Activated CD4-positive, alpha-beta T cell treated with anti-CD3 and anti-CD28 coated beads, Interleukin-2, amount 50 U/mL, for 48 hours (primary cell): ENCODE results near the gene PFKFB4.
"Not testable (repeated sequence)": the region's sequence is repeated elsewhere in the genome, so short reads cannot be mapped to it uniquely, and the experiment has no call there.

Source experiments
- DNase-seq, 2 experiments: peaks; one replicate each; pipeline ENCODE4 v3.0.0-alpha.2; 2020

Gene PFKFB4

GRCh38 chr3:48558493-48559134, 2.0 kb upstream of the PFKFB4 start:
- DNase-seq, result no peak

GRCh38 chr3:48555949-48556795, 431 bp downstream of the PFKFB4 start:
- DNase-seq, result peak in 1 of 2 experiments; percentile 5

- DNase-seq, result no peak
These were observed 1.2 kb downstream of the PFKFB4 start for GRCh38 chr3:48555231-48555948.

GRCh38 chr3:48553886-48554845, 2.4 kb downstream of the PFKFB4 start:
- DNase-seq, result no peak

GRCh38 chr3:48553361-48553760, 3.2 kb downstream of the PFKFB4 start:
- DNase-seq, result no peak

GRCh38 chr3:48552111-48552951, 4.3 kb downstream of the PFKFB4 start:
- DNase-seq, result no peak

- not testable (repeated sequence) for DNase-seq
These were observed 5.0 kb downstream of the PFKFB4 start for GRCh38 chr3:48551651-48552050.

GRCh38 chr3:48548729-48549705, 7.6 kb downstream of the PFKFB4 start:
- DNase-seq, result peak; percentile 88 to 90

- no peak for DNase-seq
These were observed 8.5 kb downstream of the PFKFB4 start for GRCh38 chr3:48548126-48548525.

- no peak for DNase-seq
These were observed 10.3 kb downstream of the PFKFB4 start for GRCh38 chr3:48546203-48546829.

GRCh38 chr3:48544141-48544540, 12.5 kb downstream of the PFKFB4 start:
- no peak for DNase-seq

GRCh38 chr3:48543271-48543866, 13.2 kb downstream of the PFKFB4 start:
- DNase-seq, result no peak

GRCh38 chr3:48538451-48538850, 18.2 kb downstream of the PFKFB4 start:
- DNase-seq, result no peak

- DNase-seq, result no peak
These were observed 19.8 kb downstream of the PFKFB4 start for GRCh38 chr3:48536785-48537184.

- no peak for DNase-seq
These were observed 20.5 kb downstream of the PFKFB4 start for GRCh38 chr3:48536116-48536515.

- no peak for DNase-seq
These were observed 21.0 kb downstream of the PFKFB4 start for GRCh38 chr3:48535578-48535977.

GRCh38 chr3:48532977-48533337, 23.6 kb downstream of the PFKFB4 start:
- DNase-seq, result no peak

GRCh38 chr3:48532271-48532976, 24.2 kb downstream of the PFKFB4 start:
- no peak for DNase-seq

- not testable (repeated sequence) for DNase-seq
These were observed 25.9 kb downstream of the PFKFB4 start for GRCh38 chr3:48530701-48531100.
